Esophagus (tissue), 2 donors: ENCODE results near the gene VPS4A. TPM values are rescaled to one million over a fixed set of nuclear protein-coding genes. Genes with fewer than 3 reads are reported as not detected.
"Not testable (repeated sequence)": the region's sequence is repeated elsewhere in the genome, so short reads cannot be mapped to it uniquely, and the experiment has no call there.

Experiments
- H3K27ac ChIP-seq, 2 donors: one replicate each; pipeline ENCODE4 v1.5.1; 2013; ENCODE audit warnings: low read depth in 2 of 2, mild to moderate bottlenecking in 2 of 2, inconsistent platforms in 1 of 2, low read length in 1 of 2, moderate library complexity in 1 of 2
- H3K27me3 ChIP-seq, 2 donors: one replicate each; pipeline ENCODE4 v1.6.1; 2013; ENCODE audit warnings: low read length in 2 of 2, control low read depth in 1 of 2, mild to moderate bottlenecking in 1 of 2; ENCODE audit not compliant: insufficient read depth in 2 of 2, control insufficient read depth in 1 of 2
- H3K36me3 ChIP-seq, 2 donors: one replicate each; pipeline ENCODE4 v1.6.1; 2013; ENCODE audit warnings: low read length in 1 of 2; ENCODE audit not compliant: control insufficient read depth in 2 of 2, insufficient read depth in 2 of 2
- H3K4me1 ChIP-seq, 2 donors: one replicate each; pipeline ENCODE4 v1.6.1; 2013; ENCODE audit warnings: low read length in 1 of 2; ENCODE audit not compliant: control insufficient read depth in 2 of 2, insufficient read depth in 2 of 2
- H3K4me3 ChIP-seq, 2 donors: one replicate each; pipeline ENCODE4 v1.5.1; 2013; ENCODE audit warnings: low read length in 2 of 2, mild to moderate bottlenecking in 2 of 2, low read depth in 1 of 2, moderate library complexity in 1 of 2
- H3K9me3 ChIP-seq, 2 donors: one replicate each; pipeline ENCODE4 v1.6.1; 2013; ENCODE audit warnings: mild to moderate bottlenecking in 2 of 2, low read depth in 1 of 2, low read length in 1 of 2, moderate library complexity in 1 of 2; ENCODE audit not compliant: control insufficient read depth in 2 of 2, insufficient read depth in 1 of 2
- WGBS, 2 donors: extraction: QIAGEN DNeasy Blood & Tissue Kit; methylation state at CpG; one replicate each; pipeline ENCODE4 v1.1.7; 2013; 5-methylcytosine and 5-hydroxymethylcytosine counted together
- polyA plus RNA-seq, 2 donors: library from polyadenylated mRNA; stranded (reverse); fragments of 200-250 nt; gene quantifications; one replicate each; pipeline ENCODE4 v1.2.3, GENCODE V29; 2013
- donor health status: healthy with polysubstance abuse.
- donor health status: Bipolar disorder and iron deficiency.

The VPS4A gene
- polyA plus RNA-seq, 2 donors = 24.1 to 24.4 TPM

- WGBS, 2 donors = 86% methylated on average over 4 of the region's 4 CpGs
- Histone ChIP-seq H3K27me3 (no peaks in the 10 kb centered on the region), H3K4me1 (no peaks in the 10 kb centered on the region), H3K4me3 (no peak overlapping the region), H3K27ac (no peak overlapping the region), H3K36me3 (no peaks in the 10 kb centered on the region), H3K9me3 (no peaks in the 10 kb centered on the region)
These were observed 27.3 kb upstream of the VPS4A start for GRCh38 chr16:69283851-69284250.

GRCh38 chr16:69285240-69285639 lies 25.9 kb upstream of the VPS4A start:
- Histone ChIP-seq H3K27me3 (no peaks in the 10 kb centered on the region), H3K4me1 (no peaks in the 10 kb centered on the region), H3K36me3 (no peaks in the 10 kb centered on the region), H3K9me3 (no peaks in the 10 kb centered on the region), H3K4me3 (no peak overlapping the region), H3K27ac (no peak overlapping the region)
- 80 to 85% methylated on average over 4 of the region's 4 CpGs for WGBS, 2 donors

GRCh38 chr16:69286941-69287713 lies 24.0 kb upstream of the VPS4A start:
- Histone ChIP-seq H3K4me1 (no peaks in the 10 kb centered on the region), H3K27me3 (no peaks in the 10 kb centered on the region), H3K36me3 (no peaks in the 10 kb centered on the region), H3K27ac (no peak overlapping the region), H3K9me3 (no peaks in the 10 kb centered on the region), H3K4me3 (no peak overlapping the region)
- 62 to 66% methylated on average over 13 of the region's 13 CpGs for WGBS, 2 donors

GRCh38 chr16:69291657-69292056 lies 19.5 kb upstream of the VPS4A start:
- WGBS, 2 donors = 89 to 90% methylated on average over 9 of the region's 9 CpGs

GRCh38 chr16:69293401-69293800 lies 17.7 kb upstream of the VPS4A start:
- H3K36me3 ChIP-seq = no peaks in the 10 kb centered on the region
- no peaks in the 10 kb centered on the region for H3K27me3 ChIP-seq
- no peak overlapping the region for H3K4me3 ChIP-seq
- no peaks in the 10 kb centered on the region for H3K9me3 ChIP-seq
- no peak overlapping the region for H3K27ac ChIP-seq
- WGBS, 2 donors = 59 to 65% methylated on average over 3 of the region's 3 CpGs
- no peaks in the 10 kb centered on the region for H3K4me1 ChIP-seq

More at GRCh38 chr16:69291657-69292056, 19.5 kb upstream of the VPS4A start:
- H3K27me3 ChIP-seq, H3K36me3 ChIP-seq, H3K9me3 ChIP-seq, H3K27ac ChIP-seq, H3K4me1 ChIP-seq, H3K4me3 ChIP-seq: not testable (repeated sequence)

GRCh38 chr16:69294051-69294450 lies 17.1 kb upstream of the VPS4A start:
- 65 to 94% methylated on average over 1 of the region's 1 CpG for WGBS, 2 donors
- no peaks in the 10 kb centered on the region for H3K36me3 ChIP-seq
- no peaks in the 10 kb centered on the region for H3K27me3 ChIP-seq
- no peak overlapping the region for H3K27ac ChIP-seq
- no peaks in the 10 kb centered on the region for H3K4me1 ChIP-seq
- H3K4me3 ChIP-seq = no peak overlapping the region
- H3K9me3 ChIP-seq = no peaks in the 10 kb centered on the region

- H3K4me3 ChIP-seq, H3K36me3 ChIP-seq, H3K4me1 ChIP-seq, H3K27ac ChIP-seq, H3K9me3 ChIP-seq, H3K27me3 ChIP-seq: not testable (repeated sequence)
- WGBS, 2 donors = 96 to 97% methylated on average over 7 of the region's 7 CpGs
These were observed 14.4 kb upstream of the VPS4A start for GRCh38 chr16:69296771-69297170.

- Histone ChIP-seq H3K4me3 (no peak overlapping the region), H3K27ac (no peak overlapping the region), H3K36me3 (peaks cover 2 to 3% of the 10 kb centered on the region in 2 donors), H3K9me3 (no peaks in the 10 kb centered on the region), H3K27me3 (no peaks in the 10 kb centered on the region), H3K4me1 (no peaks in the 10 kb centered on the region)
- 94 to 97% methylated on average over 4 of the region's 4 CpGs for WGBS, 2 donors
These were observed 12.9 kb upstream of the VPS4A start for GRCh38 chr16:69298261-69298660.

- no peaks in the 10 kb centered on the region for H3K4me1 ChIP-seq
- no peak overlapping the region for H3K27ac ChIP-seq
- H3K4me3 ChIP-seq = no peak overlapping the region
- H3K36me3 ChIP-seq = peaks cover 2 to 3% of the 10 kb centered on the region in 2 donors
- H3K9me3 ChIP-seq = no peaks in the 10 kb centered on the region
- no peaks in the 10 kb centered on the region for H3K27me3 ChIP-seq
- WGBS, 2 donors = 57 to 76% methylated on average over 1 of the region's 1 CpG
These were observed 10.0 kb upstream of the VPS4A start for GRCh38 chr16:69301187-69301586.

GRCh38 chr16:69301861-69302260 lies 9.3 kb upstream of the VPS4A start:
- H3K27ac ChIP-seq = no peak overlapping the region
- peaks cover 2 to 3% of the 10 kb centered on the region in 2 donors for H3K36me3 ChIP-seq
- H3K9me3 ChIP-seq = no peaks in the 10 kb centered on the region
- H3K4me3 ChIP-seq = no peak overlapping the region
- WGBS, 2 donors = 88 to 89% methylated on average over 4 of the region's 4 CpGs
- no peaks in the 10 kb centered on the region for H3K27me3 ChIP-seq
- no peaks in the 10 kb centered on the region for H3K4me1 ChIP-seq
